AML-193 (cell line): ENCODE results near the gene FTO.
A peak's percentile ranks its signal among the peaks of the same experiment; 100 is the strongest.
"Not testable (repeated sequence)": the region's sequence is repeated elsewhere in the genome, so short reads cannot be mapped to it uniquely, and the experiment has no call there.

Experiments
- DNase-seq, 2 experiments: peaks; one replicate each; lab custom pipeline; 2025; lab: John Stamatoyannopoulos, UW

The FTO gene

DNA sequence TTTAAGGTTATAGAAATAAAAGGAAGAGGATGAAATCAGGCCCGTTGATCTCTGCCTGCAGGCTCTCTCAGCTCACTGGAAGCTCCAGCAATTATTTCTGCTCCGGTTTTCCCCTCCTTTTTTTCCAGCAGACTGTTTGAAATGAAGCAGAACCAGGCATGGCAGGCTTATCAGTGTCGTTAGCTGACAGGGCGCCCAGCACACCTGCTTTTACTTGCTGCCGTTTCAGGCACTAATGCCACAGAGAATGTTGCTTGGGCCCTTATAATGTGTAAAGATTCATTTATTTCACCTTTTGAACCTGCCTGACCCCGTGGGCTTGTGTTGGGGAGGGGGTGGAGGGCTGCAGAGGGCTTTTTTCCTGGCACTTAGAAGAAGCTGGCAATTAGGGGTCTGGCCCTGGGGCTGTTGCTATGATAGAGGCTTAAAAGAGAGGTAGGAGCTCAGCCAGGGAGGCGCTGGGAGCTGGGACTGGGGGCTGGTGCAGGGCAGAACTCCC lies 474.6 kb downstream of the FTO start:
- DNase-seq: no peak

DNA sequence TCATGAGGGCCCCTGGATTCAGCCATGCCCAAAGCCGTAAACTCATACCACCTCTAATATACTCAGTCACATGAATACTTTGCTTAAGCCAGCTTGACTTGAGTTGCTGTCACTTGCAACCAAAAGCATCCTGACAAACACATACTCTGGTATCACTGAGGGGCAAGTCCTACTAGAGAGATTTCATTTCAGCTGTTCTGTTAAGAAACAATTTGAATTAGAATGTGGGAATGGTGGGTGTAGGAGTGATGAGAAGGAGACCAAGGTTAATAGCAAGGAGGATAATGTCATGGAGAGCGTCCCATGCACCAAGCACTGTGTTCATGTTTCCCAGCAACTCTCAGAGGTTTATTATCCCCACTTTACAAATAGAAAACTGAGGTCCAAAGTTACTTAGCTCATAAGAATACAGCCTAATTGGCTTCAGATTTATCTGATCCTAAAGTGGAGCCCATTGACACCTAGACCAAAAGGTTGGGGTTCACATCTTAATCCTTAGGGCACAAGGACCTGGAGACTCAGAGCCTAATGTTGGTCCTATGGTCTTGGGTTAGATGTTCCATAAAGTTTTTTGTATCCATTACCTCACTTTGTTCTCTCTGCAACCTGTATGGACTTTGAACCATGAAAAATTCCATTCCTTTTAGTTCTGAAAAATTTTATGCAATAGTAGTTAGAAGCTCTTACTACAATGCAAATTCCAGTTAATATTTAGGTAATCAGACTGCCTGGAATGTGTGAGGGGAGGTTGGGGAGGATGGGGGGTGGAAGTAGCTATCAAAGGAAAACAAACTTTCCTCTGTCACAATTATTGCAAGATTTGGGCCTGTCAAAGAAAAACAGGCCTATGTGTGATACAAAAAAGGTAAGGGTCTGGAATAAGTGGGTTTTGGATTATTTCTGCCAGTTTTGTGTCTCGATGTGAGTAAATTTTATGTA lies 476.7 kb downstream of the FTO start:
- no peak for DNase-seq

DNA sequence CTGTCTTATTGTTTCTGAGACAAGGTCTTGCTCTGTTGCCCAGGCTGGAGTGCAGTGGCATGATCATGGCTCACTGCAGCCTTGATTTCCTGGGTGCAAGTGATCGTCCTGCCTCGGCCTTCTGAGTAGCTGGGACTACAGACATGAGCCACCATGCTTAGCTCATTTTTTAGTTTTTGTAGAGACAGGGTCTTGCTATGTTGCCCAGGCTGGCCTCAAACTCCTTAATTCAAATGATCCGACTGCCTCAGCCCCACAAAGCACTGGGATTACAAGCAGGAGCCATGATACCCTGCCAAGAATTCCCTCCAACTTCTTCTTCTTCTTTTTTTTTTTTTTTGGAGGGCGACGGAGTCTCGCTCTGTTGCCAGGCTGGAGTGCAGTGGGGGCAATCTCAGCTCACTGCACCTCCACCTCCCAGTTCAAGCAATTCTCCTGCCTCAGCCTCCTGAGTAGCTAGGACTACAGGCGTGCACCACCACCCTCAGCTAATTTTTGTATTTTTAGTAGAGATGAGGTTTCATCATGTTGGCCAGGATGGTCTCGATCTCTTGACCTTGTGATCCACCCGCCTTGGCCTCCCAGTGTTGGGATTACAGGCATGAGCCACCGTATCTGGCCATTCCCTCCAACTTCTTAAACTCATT lies 477.9 kb downstream of the FTO start:
- DNase-seq: not testable (repeated sequence)

DNA sequence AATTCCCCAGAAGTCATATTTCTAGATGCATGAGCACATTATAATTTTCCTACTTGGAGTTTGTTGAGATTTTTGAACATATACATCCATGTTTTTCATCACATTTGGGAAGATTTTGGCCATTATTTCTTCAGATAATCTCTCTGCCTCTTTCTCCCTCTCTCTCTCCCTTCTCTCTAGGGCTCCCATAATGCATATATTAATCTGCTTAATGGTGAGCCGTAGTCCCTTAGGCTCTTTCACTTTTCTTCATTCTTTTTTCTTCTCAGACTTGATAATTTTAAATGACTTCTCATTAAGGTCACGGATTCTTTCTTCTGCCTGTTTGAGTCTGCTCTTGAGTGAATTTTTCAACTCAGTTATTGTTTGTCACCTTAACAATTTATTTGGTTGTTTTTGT lies 481.1 kb downstream of the FTO start:
- DNase-seq: no peak

DNA sequence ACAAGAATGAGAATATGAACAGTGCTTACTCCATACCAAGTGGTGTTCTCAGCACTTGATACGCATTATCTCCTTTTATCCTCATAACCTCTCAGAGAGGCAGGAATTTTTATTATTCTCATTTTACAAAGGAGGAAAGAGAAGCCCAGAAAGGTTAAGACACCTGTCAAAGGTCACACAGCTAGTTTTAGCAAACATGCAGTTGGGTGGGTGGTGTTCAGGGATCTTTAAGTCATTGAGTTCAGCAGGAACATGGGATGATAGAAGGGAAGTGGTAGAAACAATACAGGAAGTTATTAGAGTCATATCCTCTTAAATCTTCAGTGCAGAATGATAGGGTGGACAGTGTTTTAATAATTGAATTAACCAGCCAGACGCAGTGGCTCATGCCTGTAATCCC lies 487.2 kb downstream of the FTO start:
- DNase-seq: no peak

DNA sequence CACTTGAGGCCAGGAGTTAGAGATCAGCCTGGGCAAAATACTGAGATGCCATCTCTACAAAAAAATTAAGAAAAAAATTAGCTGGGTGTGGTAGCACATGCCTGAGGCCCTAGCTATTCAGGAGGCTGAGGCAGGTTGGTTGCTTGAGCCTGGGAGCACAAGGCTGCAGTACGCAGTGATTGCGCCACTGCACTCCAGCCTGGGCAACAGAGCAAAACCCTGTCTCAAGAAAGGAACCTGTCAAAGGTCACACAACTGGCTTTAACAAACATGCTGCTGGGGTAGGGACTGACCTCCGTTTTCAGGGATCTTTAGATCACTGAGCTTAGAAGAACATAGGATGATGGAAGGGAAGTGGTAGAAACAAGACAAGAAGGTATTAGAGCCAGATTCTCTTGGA lies 487.6 kb downstream of the FTO start:
- DNase-seq: no peak

GRCh38 chr16:54193013-54193664 lies 489.2 kb downstream of the FTO start:
- DNase-seq: no peak

- DNase-seq: peak; percentile 12 to 22
These were observed 489.8 kb downstream of the FTO start for GRCh38 chr16:54193665-54194333.

DNA sequence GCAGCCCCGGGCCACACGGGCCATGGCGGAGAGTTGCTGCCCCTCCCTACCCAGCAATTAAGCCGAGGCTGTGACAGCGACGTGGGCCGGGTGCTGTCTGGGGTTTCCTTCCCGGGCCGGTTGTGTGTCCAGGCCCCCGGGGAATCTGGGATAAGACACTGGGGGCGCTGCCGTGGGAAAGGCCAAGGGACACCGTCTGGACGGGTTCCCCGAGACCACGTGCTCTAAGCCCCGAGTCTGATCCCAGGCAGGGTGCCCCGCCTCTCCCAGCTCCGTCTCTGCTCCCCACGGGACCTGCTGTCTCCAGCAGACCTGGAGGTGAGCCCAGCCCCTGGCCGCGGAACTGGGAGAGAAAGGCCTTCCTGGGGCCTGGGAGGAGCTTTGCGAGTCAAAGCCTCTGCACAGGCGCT lies 490.4 kb downstream of the FTO start:
- DNase-seq: no peak

- DNase-seq: no peak
These were observed 493.8 kb downstream of the FTO start for GRCh38 chr16:54197758-54198157.

DNA sequence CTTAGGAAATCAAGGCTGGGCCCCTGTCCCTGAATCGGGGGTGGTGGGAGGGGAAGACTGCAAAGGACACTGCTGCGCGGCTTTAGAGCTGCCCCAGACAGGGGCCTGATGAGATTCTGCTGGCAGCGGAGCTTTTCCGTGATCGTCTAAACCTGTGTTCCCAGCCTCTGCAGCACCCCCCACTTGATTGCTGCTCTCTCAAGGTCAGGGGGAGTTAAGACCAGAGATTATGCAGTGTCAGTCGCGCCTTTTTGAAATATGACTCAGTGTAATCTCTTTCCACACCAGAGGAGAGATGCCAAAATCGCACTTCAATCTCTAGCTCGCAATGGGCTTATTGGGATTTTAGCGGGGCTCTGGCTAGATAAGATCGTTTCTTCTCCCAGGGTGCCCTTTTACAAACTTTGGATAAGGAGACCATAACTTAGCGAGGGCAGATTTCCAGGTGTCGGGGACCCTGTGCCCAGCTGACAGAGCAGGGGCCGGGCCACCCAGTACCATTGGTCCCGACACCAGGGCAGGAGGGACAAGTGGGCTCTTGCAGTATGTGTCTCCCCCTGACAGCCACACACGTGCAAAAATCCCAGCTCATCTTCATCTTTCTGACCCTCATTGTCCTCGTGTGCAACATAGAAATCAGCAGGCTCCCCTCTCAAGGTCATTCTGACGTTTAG lies 495.7 kb downstream of the FTO start:
- DNase-seq: no peak

- no peak for DNase-seq
These were observed 496.2 kb downstream of the FTO start for GRCh38 chr16:54200161-54200534.

DNA sequence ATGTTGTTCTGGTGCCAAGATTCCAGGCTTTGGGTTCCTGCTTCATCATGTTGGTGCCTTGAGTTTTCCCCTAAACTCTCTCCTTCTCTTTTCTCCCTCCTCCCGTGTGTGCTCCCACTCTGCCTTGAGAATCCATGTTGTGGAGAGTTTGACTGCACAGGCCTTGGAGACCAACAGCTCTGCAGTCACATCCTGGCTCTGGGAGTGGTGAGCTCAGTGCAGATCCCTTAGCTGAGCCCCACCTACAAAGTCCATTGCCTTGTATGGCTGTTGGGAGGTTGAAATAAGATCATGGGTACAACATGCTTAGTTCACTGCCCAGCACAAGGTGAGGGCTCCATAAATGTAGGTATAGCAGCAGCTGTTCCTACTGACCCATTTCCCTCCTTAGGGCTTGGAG lies 496.8 kb downstream of the FTO start:
- no peak for DNase-seq

GRCh38 chr16:54201200-54201599 lies 497.2 kb downstream of the FTO start:
- no peak for DNase-seq
